HL-60 (cell line): ENCODE data around the gene RBFOX2.

Experiments used
- DNase-seq, 2 experiments: peaks; one replicate each; pipeline ENCODE4 v3.0.0-alpha.2; 2010 to 2020; ENCODE audit warnings: low read depth in 1 of 2, low spot score in 1 of 2
- H3K27ac ChIP-seq: fragments of 250-450 bp; sonication (Bioruptor Pico); replicated peaks from 2 replicates; pipeline ENCODE4 v1.5.1; 2020; ENCODE audit warnings: mild to moderate bottlenecking, moderate library complexity
- H3K27me3 ChIP-seq: fragments of 250-450 bp; sonication (Bioruptor Pico); 2 replicates; pipeline ENCODE4 v1.5.1; 2021; ENCODE audit warnings: mild to moderate bottlenecking, moderate library complexity; ENCODE audit not compliant: insufficient read depth, poor library complexity, severe bottlenecking
- H3K4me3 ChIP-seq: replicated peaks from 2 replicates; pipeline ENCODE4 v1.5.1; 2011; ENCODE audit warnings: mild to moderate bottlenecking, control low read depth, low read length; ENCODE audit not compliant: insufficient read depth
- CTCF ChIP-seq: IDR thresholded peaks from one replicate; pipeline ENCODE4 v1.5.1; 2011; ENCODE audit warnings: low read length, control low read depth, inconsistent platforms; ENCODE audit not compliant: insufficient read depth
- GABPA ChIP-seq: IDR thresholded peaks from 2 replicates; pipeline ENCODE4 v1.6.1; 2012; ENCODE audit warnings: low read depth
- POLR2AphosphoS5 ChIP-seq: IDR thresholded peaks from 2 replicates; pipeline ENCODE4 v1.6.1; 2012; ENCODE audit warnings: low read depth
- SPI1 ChIP-seq: IDR thresholded peaks from 2 replicates; pipeline ENCODE4 v1.6.1; 2012; ENCODE audit warnings: low read depth, mild to moderate bottlenecking, borderline replicate concordance
- TF ChIP-seq, protein P1 (sequence below): IDR thresholded peaks from 2 replicates; pipeline ENCODE4 v1.6.1; 2012; ENCODE audit warnings: low read depth; ENCODE audit not compliant: insufficient replicate concordance

The RBFOX2 gene

GRCh38 chr22:35752006-35752862 lies 276.4 kb downstream of the RBFOX2 start:
- no peak overlapping the region for H3K27ac ChIP-seq
- no peak for DNase-seq
- peaks cover 2% of the 10 kb centered on the region for H3K27me3 ChIP-seq
- no peak overlapping the region for H3K4me3 ChIP-seq
- TF ChIP-seq POLR2AphosphoS5: no peak
- peak; percentile 67 for TF ChIP-seq SPI1
- TF ChIP-seq, protein P1, sequence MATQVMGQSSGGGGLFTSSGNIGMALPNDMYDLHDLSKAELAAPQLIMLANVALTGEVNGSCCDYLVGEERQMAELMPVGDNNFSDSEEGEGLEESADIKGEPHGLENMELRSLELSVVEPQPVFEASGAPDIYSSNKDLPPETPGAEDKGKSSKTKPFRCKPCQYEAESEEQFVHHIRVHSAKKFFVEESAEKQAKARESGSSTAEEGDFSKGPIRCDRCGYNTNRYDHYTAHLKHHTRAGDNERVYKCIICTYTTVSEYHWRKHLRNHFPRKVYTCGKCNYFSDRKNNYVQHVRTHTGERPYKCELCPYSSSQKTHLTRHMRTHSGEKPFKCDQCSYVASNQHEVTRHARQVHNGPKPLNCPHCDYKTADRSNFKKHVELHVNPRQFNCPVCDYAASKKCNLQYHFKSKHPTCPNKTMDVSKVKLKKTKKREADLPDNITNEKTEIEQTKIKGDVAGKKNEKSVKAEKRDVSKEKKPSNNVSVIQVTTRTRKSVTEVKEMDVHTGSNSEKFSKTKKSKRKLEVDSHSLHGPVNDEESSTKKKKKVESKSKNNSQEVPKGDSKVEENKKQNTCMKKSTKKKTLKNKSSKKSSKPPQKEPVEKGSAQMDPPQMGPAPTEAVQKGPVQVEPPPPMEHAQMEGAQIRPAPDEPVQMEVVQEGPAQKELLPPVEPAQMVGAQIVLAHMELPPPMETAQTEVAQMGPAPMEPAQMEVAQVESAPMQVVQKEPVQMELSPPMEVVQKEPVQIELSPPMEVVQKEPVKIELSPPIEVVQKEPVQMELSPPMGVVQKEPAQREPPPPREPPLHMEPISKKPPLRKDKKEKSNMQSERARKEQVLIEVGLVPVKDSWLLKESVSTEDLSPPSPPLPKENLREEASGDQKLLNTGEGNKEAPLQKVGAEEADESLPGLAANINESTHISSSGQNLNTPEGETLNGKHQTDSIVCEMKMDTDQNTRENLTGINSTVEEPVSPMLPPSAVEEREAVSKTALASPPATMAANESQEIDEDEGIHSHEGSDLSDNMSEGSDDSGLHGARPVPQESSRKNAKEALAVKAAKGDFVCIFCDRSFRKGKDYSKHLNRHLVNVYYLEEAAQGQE: no peak
- TF ChIP-seq CTCF: no peak
- TF ChIP-seq GABPA: no peak

DNA sequence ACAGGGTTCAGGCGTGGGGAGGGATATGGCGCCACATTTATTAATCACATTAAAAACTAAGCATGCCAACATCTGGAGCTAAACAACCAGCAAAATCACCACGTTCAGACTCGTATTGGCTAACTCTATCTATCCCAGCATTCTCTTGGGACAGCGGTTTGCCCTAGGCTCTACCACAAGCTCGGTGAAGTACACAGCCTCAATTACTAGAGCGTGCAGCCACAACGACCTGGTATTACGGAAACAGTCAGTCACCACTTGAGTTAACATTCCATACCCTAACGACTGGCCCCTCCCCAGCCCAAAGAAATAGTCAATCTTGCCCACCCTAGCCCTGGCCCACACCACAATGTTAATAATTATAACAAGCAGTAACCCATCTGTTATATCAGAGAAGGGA lies 278.8 kb downstream of the RBFOX2 start:
- Histone ChIP-seq H3K27ac (no peak overlapping the region), H3K27me3 (peaks cover 2% of the 10 kb centered on the region), H3K4me3 (no peak overlapping the region)
- no peak for DNase-seq
- TF ChIP-seq, protein P1: no peak
- TF ChIP-seq GABPA (no peak), CTCF (no peak), POLR2AphosphoS5 (no peak), SPI1 (no peak)

- TF ChIP-seq GABPA (no peak), SPI1 (no peak), CTCF (no peak), POLR2AphosphoS5 (no peak)
- TF ChIP-seq, protein P1: no peak
- Histone ChIP-seq H3K27ac (no peak overlapping the region), H3K27me3 (peaks cover 2% of the 10 kb centered on the region), H3K4me3 (no peak overlapping the region)
- no peak for DNase-seq
These were observed 281.5 kb downstream of the RBFOX2 start for GRCh38 chr22:35746946-35747703.
